SW480 (cell line): ENCODE results near the gene TUBG2.
A peak's percentile ranks its signal among the peaks of the same experiment; 100 is the strongest.
"Not testable (repeated sequence)": the region's sequence is repeated elsewhere in the genome, so short reads cannot be mapped to it uniquely, and the experiment has no call there.

ENCODE experiments used
- DNase-seq: peaks from one replicate; pipeline ENCODE4 v3.0.0-alpha.2; 2016; ENCODE audit warnings: low spot score

Gene TUBG2

GRCh38 chr17:42655528-42655927, 3.6 kb upstream of the TUBG2 start:
- peak; percentile 69 for DNase-seq

DNA sequence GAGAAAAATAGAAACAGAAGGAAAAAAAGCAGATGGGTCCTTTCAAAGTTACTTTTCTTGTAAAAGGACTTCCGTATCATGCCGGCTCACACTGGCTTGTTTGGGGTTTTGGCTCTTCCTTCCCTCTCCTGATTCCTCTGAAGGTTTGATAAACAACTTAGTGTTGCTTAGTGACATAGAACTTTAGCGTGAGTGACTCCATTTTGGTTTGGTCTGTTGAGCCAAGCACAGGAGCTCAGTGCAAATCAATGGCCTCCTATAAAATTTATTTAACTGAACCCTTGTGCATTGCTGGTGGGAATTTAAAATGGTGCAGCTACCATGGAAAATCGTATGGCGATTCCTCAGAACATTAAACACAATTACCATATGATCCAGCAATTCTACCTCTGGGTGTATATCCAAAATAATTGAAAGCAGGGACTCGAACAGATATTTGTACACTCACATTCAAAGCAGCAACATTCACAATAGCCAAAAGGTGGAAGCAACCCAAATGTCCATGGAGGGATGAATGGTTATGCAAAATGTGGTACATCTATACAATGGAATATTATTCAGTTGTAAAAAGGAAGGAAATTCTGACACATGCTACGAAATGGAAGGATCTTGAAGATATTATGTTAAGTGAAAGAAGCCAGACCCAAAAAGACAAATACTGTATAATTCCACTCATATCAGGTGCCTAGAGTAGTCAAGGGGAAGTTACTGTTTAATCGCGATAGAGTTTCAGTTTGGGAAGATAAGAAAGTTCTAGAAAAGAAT, 1.1 kb upstream of the TUBG2 start:
- no peak for DNase-seq

DNA sequence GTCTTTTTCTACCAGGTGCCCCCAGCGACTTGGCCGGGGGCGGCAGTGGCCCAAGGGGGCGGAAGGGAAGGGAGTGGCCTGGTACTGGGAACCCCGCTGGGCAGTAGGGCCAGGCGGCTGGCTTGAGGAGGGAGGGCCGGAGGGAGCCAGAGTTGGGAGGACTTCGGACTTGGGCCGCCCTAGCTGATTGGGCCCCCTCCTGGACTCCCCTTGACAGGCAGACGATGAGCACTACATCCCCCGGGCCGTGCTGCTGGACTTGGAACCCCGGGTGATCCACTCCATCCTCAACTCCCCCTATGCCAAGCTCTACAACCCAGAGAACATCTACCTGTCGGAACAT, 819 bp downstream of the TUBG2 start:
- not testable (repeated sequence) for DNase-seq

DNA sequence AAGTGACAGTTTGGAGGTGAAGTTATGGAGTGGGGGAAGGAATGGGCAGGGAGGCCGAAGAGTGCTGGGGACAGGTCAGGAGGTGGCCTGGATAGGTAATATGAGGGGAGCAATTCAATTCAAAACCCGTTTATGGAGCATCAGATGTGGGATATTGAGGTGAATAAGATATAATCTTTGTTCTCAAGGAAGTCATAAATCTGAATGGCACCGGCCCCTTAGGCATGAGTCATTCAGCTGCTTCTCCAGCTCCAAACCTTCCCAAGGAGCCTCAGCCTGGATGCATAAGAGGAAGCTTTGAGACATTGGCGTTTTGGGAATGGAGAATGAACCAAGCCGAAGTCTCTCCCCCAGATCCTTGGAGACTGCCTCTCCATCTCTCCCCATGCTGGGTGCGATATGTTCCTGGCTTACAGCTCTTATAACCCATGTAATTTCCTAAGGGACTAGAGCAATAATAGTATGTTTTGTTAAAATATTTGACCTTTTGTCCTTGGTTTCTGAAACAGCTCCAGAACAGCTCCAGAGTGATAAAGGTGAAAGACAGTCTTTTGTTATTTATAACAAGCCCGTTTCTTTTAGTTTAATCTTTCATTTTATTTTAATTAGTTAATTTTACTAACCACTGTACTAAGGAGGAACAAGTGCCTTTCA, 1.7 kb downstream of the TUBG2 start:
- DNase-seq: peak; percentile 50

DNA sequence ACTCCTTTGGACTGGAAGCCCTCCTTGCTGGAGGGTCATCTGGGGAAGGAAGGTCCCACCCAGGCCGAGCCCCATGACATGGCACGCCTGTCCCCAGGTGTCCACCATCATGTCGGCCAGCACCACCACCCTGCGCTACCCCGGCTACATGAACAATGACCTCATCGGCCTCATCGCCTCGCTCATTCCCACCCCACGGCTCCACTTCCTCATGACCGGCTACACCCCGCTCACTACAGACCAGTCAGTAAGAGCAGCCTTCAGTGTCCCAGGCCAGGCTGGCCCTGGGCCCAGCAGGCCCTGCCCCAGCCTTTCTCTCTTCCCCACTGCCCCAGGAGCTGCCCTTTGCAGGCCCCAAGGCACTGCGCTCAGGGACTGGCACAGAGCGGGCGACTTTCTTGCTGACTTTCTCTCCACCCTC, 6.5 kb downstream of the TUBG2 start:
- no peak for DNase-seq

GRCh38 chr17:42666126-42666525, 7.0 kb downstream of the TUBG2 start:
- not testable (repeated sequence) for DNase-seq

GRCh38 chr17:42667088-42667951, 8.2 kb downstream of the TUBG2 start:
- DNase-seq: peak; percentile 88

GRCh38 chr17:42669705-42669976, 10.6 kb downstream of the TUBG2 start:
- no peak for DNase-seq

DNA sequence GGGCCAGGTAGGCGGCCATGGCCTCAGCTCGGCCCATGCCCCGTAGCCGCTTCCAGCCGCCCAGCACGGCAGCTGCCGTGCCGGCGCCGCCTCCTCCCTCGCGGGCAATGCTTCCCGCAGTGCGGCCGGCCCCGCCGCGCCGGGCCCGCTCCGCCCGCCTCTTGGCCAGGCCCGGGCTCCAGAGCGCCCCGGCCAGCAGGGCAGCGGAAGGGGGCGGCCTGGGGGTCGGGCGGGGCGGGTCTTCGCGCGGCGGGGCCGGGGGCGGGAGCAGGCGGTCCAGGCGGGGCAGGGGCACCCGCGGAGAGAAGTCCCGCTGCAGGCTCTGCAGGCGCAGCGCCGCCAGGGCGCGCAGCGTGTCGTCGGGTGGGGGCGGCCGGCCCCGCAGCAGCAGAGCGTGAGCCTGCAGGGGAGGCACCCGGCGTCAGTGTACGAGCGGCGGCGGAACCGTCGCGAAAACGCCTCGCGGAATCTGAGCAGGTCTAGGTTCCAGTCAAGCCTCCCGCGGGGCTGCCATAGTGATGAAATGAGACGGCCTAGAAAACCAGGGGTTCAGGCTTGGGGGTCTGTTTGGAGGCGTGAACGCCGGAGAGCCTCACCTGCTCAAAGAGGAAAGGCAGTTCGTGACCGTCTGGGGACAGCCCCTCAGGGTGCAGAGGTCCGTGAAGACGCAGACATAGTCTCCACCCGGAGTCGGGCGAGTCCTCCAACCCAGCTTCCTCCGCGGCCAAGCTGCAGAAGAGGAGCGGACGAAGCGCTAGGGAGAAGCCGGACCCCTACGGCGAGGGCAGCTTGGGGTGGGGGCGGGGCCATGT, 11.1 kb downstream of the TUBG2 start:
- DNase-seq: no peak

DNA sequence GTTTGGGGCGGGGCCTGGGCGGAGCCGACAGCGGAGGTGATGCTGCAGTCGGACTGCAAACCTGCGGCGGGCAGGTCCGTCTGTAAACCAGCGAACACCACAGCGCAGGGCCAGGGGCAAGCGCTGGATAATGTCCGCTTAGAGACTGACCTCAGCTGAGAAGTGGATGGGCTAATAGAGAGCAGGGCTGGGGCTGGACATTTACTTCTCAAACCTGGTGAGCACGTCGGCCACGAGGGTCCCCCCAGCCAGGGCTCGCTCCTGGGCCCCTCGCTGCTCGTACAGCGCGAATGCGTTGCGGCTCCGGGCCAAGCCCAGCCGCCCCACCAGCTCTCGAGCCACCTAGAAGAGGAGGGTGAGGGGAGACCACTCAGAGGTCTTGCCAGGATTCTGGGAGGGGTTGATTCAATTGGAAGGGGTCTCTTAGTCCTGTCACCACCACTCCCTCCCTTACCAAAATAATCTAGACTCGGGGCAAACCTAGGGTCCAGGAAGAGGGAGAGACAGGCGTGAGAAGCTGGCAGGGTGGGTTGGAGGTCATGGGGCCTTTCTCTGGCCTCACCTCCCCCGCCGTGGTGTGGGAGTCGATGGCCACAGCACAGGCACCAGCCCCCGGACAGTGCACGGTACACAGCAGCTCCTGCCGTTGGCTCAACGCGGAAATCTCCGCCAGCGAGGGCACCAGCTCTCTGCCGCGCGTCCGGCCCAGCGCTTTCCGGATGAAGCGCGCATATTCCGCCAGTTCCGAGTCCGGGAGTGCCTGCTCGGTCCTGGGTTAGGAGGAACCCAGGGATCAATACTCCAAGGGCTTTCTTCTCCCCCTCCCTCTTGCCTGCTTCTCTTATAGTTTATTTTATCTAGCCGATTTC, 11.9 kb downstream of the TUBG2 start:
- DNase-seq: no peak

DNA sequence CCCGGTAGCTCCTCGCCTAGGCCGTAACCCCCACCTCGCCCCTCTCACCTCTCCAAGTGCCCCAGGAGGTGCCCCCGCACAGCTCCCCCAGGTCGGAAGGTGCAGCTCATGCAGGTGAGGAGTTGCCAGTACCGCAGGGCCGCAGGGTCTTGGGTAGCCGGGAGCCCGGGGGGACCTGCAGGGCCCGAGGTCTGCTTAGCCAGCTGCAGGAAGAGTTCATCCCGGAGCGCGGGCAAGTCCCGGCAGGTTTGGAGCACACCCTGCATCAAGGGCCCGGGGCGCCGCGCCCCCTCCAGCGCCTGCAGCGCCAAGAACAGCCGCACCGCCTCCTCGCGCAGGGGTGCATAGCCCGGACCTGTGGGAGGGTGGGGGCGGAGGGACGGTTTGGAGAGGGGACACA, 13.0 kb downstream of the TUBG2 start:
- DNase-seq: no peak

DNA sequence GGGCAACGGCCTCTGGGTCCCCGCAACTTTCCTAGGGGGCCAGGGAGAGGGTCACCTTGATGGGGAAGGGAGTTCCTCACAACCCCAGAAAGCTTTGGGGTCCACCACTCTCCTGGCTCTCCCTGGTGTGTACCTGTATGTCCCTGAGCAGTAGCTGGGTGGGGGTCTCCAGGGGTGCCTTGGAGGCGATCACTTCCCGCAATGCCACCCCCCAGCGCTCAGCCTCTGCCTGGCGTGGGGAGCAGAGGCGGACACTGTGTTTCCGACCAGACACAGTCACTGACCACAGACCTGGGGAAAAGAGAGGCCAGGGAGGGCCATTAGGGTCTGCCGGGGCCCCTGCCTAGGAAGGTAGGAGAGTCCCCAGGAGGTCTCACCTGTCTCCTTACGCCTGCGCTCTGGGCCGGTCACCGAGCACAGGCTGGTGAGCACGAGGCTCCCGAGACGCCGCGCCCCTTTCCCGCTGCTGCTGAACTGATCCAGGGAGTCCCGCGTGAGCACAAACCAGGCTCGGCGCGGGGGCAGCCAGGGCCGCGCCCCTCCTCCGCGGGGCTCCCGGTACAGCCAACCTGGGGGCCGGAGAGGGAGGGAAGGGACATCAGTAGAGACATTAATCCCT, 14.3 kb downstream of the TUBG2 start:
- DNase-seq: no peak

DNA sequence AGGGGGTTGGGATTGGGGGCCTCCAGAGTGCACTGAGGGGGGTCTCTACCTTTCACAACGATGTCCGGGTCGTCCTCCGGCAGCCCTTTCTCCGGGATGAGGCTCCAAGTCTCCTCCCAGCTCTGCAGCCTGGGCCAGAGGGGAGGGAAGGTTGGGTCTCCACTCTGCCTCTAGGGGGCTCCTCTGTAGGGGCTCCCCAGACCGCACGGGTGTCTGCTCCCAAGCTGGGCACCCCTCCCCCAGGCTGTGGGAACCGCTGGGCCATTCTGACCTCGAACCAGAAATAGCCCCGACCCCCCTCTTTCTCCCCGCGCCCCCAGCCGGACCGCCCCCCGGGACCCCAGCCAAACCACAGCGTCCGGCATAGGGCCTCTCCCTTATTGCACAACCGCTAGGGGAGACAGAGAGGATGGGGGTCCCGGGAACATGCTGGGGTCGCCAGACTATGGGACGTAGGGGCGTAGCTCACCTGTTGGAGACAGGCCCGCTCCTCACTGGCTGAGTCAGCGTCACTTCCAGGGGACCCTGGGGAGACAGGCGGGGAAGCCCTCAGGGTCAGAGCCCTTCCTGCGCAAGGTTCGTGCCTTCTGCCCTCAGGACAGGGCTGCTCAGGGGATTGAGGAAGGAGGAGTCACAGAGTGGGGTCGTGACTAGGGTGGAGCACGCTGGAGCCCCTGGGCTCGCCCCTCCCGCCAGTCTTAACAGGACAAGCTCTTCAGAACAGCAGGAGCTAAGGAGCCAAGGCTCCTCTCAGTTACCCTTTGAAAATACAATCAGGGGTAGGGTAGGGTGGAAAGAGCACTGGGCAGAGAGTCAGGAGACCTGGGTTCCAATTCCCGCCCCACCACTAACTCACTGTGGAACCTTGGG, 15.0 kb downstream of the TUBG2 start:
- DNase-seq: peak; percentile 55

GRCh38 chr17:42674755-42675347, 15.8 kb downstream of the TUBG2 start:
- DNase-seq: no peak

- DNase-seq: no peak
Measured at GRCh38 chr17:42675348-42675964, 16.4 kb downstream of the TUBG2 start.

DNA sequence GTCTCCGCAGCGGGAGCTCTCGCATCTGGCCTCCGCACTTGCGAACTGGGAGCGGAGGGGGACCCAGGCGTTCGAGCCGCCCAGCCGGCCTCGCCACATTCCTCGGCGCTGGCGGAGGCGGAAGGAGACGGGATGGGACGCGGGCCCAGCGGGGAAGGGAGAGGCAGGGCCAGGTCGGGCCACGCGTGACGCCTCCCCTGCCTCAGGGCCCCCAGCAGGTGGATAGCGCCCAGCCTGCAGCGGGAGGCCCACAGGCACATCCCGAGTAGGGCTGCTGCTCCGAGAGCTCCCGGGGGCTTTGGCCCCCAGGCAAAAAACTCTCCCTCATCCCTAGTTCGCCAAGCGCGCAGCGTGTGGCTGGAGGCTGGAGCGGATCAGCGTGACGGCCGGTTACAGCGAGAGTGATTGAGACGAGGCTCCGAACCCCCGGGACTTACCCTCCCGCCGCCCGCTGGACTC, 16.9 kb downstream of the TUBG2 start:
- DNase-seq: peak; percentile 34

DNA sequence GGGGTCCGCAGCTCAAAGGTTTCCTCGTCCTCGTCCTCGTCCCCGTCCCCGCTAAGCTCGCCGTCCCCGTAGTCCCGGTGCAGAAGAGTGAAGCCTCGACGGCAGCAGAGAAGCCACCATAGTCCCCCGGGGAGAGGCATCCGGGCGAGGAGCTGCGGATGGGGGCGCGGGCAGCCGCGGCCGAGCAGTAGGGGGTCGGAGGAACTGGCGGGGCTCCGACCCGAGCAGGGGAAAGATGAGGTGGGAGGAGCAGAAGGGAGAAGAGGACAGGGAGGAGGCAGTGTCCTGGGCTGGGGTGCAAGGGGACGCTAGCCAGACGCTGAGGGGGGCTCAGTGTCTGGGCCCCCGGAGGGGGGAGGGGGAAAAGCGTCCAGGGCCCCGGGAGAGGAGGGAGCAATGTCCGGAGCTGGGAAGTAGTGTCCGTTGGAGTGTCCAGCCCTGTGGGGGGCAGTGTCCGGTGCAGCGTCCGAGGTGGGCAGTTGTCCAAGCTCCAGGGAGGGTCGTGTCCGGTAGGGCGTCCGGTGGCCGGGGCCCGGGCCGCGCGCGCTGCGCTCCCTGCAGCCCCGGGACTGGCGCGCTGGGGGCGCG, 17.4 kb downstream of the TUBG2 start, which contains the start of gene PLEKHH3:
Gene PLEKHH3, minus strand, starts transcription at position 571 of the 588 bp plus-strand sequence. Its CDS starts 431 bp downstream, at position 140.
- no peak for DNase-seq
